Measurements from ENCODE around the gene BOK.
"Not testable (repeated sequence)": the region's sequence is repeated elsewhere in the genome, so short reads cannot be mapped to it uniquely, and the experiment has no call there.

The BOK gene

GRCh38 chr2:241555711-241556110 is 2.8 kb upstream of the BOK start:
- no peak for DNase-seq (ENCODE audit: low read depth in 2 of 2)

GRCh38 chr2:241556746-241557145 is 1.8 kb upstream of the BOK start:
- no peak for DNase-seq (ENCODE audit: low read depth in 2 of 2)

- no peak for DNase-seq (ENCODE audit: low read depth in 2 of 2)
These were observed 997 bp downstream of the BOK start for GRCh38 chr2:241559323-241560161.

GRCh38 chr2:241560162-241560882 is 1.8 kb downstream of the BOK start:
- DNase-seq (ENCODE audit: low read depth in 2 of 2) = no peak

- no peak for DNase-seq (ENCODE audit: low read depth in 2 of 2)
These were observed 2.4 kb downstream of the BOK start for GRCh38 chr2:241560883-241561474.

GRCh38 chr2:241561832-241562231 is 3.3 kb downstream of the BOK start:
- DNase-seq (ENCODE audit: low read depth in 2 of 2) = no peak

- DNase-seq (ENCODE audit: low read depth in 2 of 2) = no peak
These were observed 3.8 kb downstream of the BOK start for GRCh38 chr2:241562269-241562891.

GRCh38 chr2:241563031-241563507 is 4.5 kb downstream of the BOK start:
- DNase-seq (ENCODE audit: low read depth in 2 of 2) = no peak

GRCh38 chr2:241563571-241563980 is 5.0 kb downstream of the BOK start:
- no peak for DNase-seq (ENCODE audit: low read depth in 2 of 2)

GRCh38 chr2:241563981-241564595 is 5.5 kb downstream of the BOK start:
- DNase-seq (ENCODE audit: low read depth in 2 of 2) = no peak

- DNase-seq (ENCODE audit: low read depth in 2 of 2) = no peak
These were observed 6.3 kb downstream of the BOK start for GRCh38 chr2:241564596-241565410.

- no peak for DNase-seq (ENCODE audit: low read depth in 2 of 2)
These were observed 6.9 kb downstream of the BOK start for GRCh38 chr2:241565411-241565810.

- DNase-seq (ENCODE audit: low read depth in 2 of 2) = not testable (repeated sequence)
These were observed 7.5 kb downstream of the BOK start for GRCh38 chr2:241566021-241566420.

GRCh38 chr2:241566468-241566867 is 7.9 kb downstream of the BOK start:
- no peak for DNase-seq (ENCODE audit: low read depth in 2 of 2)

- DNase-seq (ENCODE audit: low read depth in 2 of 2) = not testable (repeated sequence)
These were observed 8.7 kb downstream of the BOK start for GRCh38 chr2:241567266-241567665.

GRCh38 chr2:241567776-241568175 is 9.2 kb downstream of the BOK start:
- DNase-seq (ENCODE audit: low read depth in 2 of 2) = no peak

- no peak for DNase-seq (ENCODE audit: low read depth in 2 of 2)
These were observed 10.2 kb downstream of the BOK start for GRCh38 chr2:241568726-241569125.

- DNase-seq (ENCODE audit: low read depth in 2 of 2) = no peak
These were observed 11.3 kb downstream of the BOK start for GRCh38 chr2:241569831-241570281.

- DNase-seq (ENCODE audit: low read depth in 2 of 2) = no peak
These were observed 12.5 kb downstream of the BOK start for GRCh38 chr2:241570961-241571581.
